Measurements from ENCODE around the gene RPS6KA2.

Gene RPS6KA2

DNA sequence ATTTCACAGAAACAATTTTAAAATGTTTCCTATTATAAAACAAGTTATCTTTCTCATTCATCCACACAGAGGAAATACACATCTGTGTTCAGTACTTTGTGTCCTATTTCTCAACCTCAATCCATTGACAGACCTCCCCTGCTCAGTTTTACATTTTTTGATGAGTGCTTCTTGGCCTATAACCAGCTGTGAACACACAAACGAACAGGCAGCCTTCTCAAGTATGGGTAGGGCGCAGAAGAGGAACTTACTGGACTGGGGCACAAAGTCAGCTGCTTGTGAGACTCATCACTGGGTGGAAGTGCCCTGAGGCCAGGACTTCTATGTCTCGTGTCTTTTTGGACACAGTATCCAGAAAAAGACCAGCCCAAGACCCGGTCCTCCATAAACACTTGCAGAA is 2.8 kb downstream of the RPS6KA2 start:
- no peak overlapping the region for H3K27ac Mint-ChIP-seq

DNA sequence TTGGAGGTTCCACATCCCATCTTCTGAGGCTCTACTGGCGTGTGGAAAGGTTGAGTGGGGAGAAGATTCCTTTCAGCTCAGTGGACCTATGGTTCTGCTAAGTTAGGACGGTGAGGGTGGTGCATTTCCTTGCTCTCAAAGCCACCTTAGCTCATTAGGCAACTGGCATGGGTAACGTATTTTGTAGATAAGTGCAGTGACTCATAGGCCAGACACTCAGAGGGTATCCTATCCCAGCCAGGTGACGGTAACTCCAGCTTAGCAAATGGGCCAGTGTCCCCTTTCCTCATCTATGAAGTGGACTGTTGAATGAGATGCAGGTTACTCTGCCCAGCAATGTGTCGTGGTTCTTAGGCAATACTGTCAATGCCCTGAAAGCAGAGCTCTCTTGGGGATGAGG is 3.7 kb downstream of the RPS6KA2 start:
- peaks cover 1% of the 10 kb centered on the region for H3K9me3 Mint-ChIP-seq
- no peak overlapping the region for H3K27ac Mint-ChIP-seq
- peaks cover 5% of the 10 kb centered on the region for H3K36me3 Mint-ChIP-seq (ENCODE audit: low read depth)
- no peak overlapping the region for H3K4me3 Mint-ChIP-seq
- TF ChIP-seq, protein P1, sequence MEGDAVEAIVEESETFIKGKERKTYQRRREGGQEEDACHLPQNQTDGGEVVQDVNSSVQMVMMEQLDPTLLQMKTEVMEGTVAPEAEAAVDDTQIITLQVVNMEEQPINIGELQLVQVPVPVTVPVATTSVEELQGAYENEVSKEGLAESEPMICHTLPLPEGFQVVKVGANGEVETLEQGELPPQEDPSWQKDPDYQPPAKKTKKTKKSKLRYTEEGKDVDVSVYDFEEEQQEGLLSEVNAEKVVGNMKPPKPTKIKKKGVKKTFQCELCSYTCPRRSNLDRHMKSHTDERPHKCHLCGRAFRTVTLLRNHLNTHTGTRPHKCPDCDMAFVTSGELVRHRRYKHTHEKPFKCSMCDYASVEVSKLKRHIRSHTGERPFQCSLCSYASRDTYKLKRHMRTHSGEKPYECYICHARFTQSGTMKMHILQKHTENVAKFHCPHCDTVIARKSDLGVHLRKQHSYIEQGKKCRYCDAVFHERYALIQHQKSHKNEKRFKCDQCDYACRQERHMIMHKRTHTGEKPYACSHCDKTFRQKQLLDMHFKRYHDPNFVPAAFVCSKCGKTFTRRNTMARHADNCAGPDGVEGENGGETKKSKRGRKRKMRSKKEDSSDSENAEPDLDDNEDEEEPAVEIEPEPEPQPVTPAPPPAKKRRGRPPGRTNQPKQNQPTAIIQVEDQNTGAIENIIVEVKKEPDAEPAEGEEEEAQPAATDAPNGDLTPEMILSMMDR (IDR thresholded peaks at IDR 0.05; ENCODE audit: unreplicated experiment in 3 of 3) = no peak
- H3K4me1 Mint-ChIP-seq = peaks cover 34% of the 10 kb centered on the region
- H3K27me3 Mint-ChIP-seq (ENCODE audit: low read depth) = peaks cover 42% of the 10 kb centered on the region

More for the DNA sequence above, 2.8 kb downstream of the RPS6KA2 start:
- no peak overlapping the region for H3K4me3 Mint-ChIP-seq
- peaks cover 50% of the 10 kb centered on the region for H3K27me3 Mint-ChIP-seq (ENCODE audit: low read depth)
- H3K4me1 Mint-ChIP-seq = peaks cover 35% of the 10 kb centered on the region
- no peaks in the 10 kb centered on the region for H3K36me3 Mint-ChIP-seq (ENCODE audit: low read depth)
- TF ChIP-seq, protein P1 (IDR thresholded peaks at IDR 0.05; ENCODE audit: unreplicated experiment in 3 of 3) = no peak
- H3K9me3 Mint-ChIP-seq = no peaks in the 10 kb centered on the region

DNA sequence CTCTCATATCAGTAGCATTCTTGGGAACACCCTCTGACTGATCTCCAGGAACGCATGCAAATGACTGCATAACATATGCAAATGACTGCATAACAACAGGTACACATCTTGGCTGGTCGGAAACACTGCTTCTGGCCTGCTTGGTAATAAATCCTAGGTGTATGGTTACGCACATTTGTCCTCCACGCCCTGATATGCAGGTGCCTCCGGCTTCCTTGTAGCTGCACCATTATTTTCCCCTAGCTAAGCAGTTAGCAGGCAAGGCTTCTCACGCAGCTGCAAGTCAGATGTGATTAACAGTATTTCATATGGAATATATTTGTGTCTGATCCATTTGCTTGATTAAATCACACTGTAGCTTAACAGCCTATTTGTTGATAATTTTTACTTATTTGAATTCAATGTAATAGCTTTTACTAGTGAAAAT is 5.9 kb downstream of the RPS6KA2 start:
- H3K27me3 Mint-ChIP-seq (ENCODE audit: low read depth) = peaks cover 28% of the 10 kb centered on the region
- peaks cover 11% of the 10 kb centered on the region for H3K36me3 Mint-ChIP-seq (ENCODE audit: low read depth)
- peaks cover 37% of the 10 kb centered on the region for H3K4me1 Mint-ChIP-seq
- H3K4me3 Mint-ChIP-seq = no peak overlapping the region
- TF ChIP-seq, protein P1 (IDR thresholded peaks at IDR 0.05; ENCODE audit: unreplicated experiment in 3 of 3) = no peak
- H3K9me3 Mint-ChIP-seq = peaks cover 3% of the 10 kb centered on the region
- H3K27ac Mint-ChIP-seq = no peak overlapping the region

DNA sequence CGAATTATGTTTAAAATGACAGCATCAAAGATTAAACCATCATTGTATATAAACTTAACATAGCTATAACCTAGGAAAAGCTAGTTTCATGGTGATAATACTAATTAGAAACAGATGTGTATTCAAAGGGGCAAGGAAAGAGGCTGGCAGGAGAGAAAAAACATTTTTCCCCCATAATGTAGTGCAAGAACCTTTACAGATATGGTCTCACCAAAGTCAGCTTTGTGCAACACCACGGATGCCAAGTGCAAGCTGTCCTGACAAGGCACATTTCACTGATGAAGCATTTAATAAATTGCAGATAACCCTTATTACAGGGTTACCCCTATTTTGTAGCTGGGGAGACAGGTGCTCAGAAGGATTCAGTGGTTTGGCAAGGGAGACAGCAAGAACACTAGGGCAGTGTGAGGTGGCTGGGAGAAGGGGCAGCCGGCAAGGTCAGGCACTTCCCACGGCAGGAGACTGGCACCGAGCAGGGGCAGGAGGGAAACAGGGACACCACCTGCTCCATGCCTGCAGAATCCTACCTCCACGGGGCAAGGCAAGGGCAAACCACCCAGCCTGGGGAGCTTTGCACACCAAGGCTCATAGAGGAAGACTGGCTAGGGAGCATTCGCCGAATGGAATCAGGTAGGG is 6.5 kb downstream of the RPS6KA2 start:
- peaks cover 3% of the 10 kb centered on the region for H3K9me3 Mint-ChIP-seq
- H3K36me3 Mint-ChIP-seq (ENCODE audit: low read depth) = peaks cover 11% of the 10 kb centered on the region
- no peak overlapping the region for H3K4me3 Mint-ChIP-seq
- peaks cover 32% of the 10 kb centered on the region for H3K4me1 Mint-ChIP-seq
- H3K27me3 Mint-ChIP-seq (ENCODE audit: low read depth) = peaks cover 22% of the 10 kb centered on the region
- TF ChIP-seq, protein P1 (IDR thresholded peaks at IDR 0.05; ENCODE audit: unreplicated experiment in 3 of 3) = no peak
- peak overlapping the region; percentile 25 to 72 (median 49) for H3K27ac Mint-ChIP-seq

DNA sequence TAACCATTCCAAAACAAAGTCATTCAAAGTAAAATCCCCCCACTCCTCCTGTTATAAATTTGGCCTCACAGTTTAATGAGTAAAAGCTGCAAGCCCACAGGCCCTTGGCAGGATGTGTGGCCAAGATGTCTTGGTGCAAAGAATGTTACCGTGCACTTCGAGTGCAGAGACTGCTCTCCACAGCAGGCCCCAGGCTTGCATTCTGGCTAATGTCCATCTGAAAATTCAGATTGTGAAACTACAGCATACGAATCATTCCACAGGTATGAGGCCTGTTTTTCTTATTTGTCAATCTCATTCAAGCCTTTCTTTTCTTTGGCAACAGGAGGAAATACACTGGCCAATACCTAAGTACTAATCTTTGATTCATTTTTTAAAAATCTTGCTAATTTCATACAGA is 7.1 kb downstream of the RPS6KA2 start:
- Mint-ChIP-seq H3K4me3 (no peak overlapping the region), H3K27me3 (ENCODE audit: low read depth) (peaks cover 16% of the 10 kb centered on the region), H3K27ac (peak overlapping the region; percentile 49 to 72 (median 58)), H3K9me3 (peaks cover 3% of the 10 kb centered on the region), H3K36me3 (ENCODE audit: low read depth) (peaks cover 11% of the 10 kb centered on the region), H3K4me1 (peaks cover 30% of the 10 kb centered on the region)
- TF ChIP-seq, protein P1 (IDR thresholded peaks at IDR 0.05; ENCODE audit: unreplicated experiment in 3 of 3) = no peak
